HL-60/S4 (cell line): Measurements from ENCODE around the gene CARM1.
"Not testable (repeated sequence)": the region's sequence is repeated elsewhere in the genome, so short reads cannot be mapped to it uniquely, and the experiment has no call there.

ENCODE experiments used
- in situ Hi-C: fragments of 300-500 bp; cut with MboI; formaldehyde crosslinking; loops from 2 replicates; pipeline ENCODE4 v1.14.3; 2022; ENCODE audit warnings: low sequenced_read_pairs

The CARM1 gene

GRCh38 chr19:10871711-10872545 lies 575 bp downstream of the CARM1 start:
- in situ Hi-C loops, result no loop called here

- in situ Hi-C loops, result no loop called here
Observed at GRCh38 chr19:10872546-10873107, 1.3 kb downstream of the CARM1 start.

- in situ Hi-C loops, result no loop called here
Observed at GRCh38 chr19:10874024-10874423, 2.7 kb downstream of the CARM1 start.

- in situ Hi-C loops, result no loop called here
Observed at GRCh38 chr19:10876459-10877240, 5.3 kb downstream of the CARM1 start.

GRCh38 chr19:10877608-10878007 lies 6.3 kb downstream of the CARM1 start:
- in situ Hi-C loops, result not testable (repeated sequence)

- in situ Hi-C loops, result no loop called here
Observed at GRCh38 chr19:10878253-10878652, 6.9 kb downstream of the CARM1 start.

- in situ Hi-C loops, result no loop called here
Observed at GRCh38 chr19:10881403-10882107, 10.2 kb downstream of the CARM1 start.

GRCh38 chr19:10882108-10882457 lies 10.7 kb downstream of the CARM1 start:
- in situ Hi-C loops, result no loop called here

- in situ Hi-C loops, result no loop called here
Observed at GRCh38 chr19:10884274-10884673, 12.9 kb downstream of the CARM1 start.

GRCh38 chr19:10885201-10886169 lies 14.1 kb downstream of the CARM1 start:
- in situ Hi-C loops, result no loop called here

GRCh38 chr19:10887616-10888367 lies 16.4 kb downstream of the CARM1 start:
- in situ Hi-C loops, result no loop called here

GRCh38 chr19:10888421-10888866 lies 17.1 kb downstream of the CARM1 start:
- in situ Hi-C loops, result no loop called here

- in situ Hi-C loops, result no loop called here
Observed at GRCh38 chr19:10889880-10890279, 18.5 kb downstream of the CARM1 start.

GRCh38 chr19:10891405-10892086 lies 20.2 kb downstream of the CARM1 start:
- in situ Hi-C loops, result no loop called here

GRCh38 chr19:10892256-10892655 lies 20.9 kb downstream of the CARM1 start:
- in situ Hi-C loops, result no loop called here

- in situ Hi-C loops, result no loop called here
Observed at GRCh38 chr19:10894911-10895213, 23.5 kb downstream of the CARM1 start.

GRCh38 chr19:10895363-10895762 lies 24.0 kb downstream of the CARM1 start:
- in situ Hi-C loops, result no loop called here

- in situ Hi-C loops, result no loop called here
Observed at GRCh38 chr19:10895920-10896319, 24.6 kb downstream of the CARM1 start.
